ENCODE data around the gene TBXAS1.
A peak's percentile ranks its signal among the peaks of the same experiment; 100 is the strongest.

TBXAS1 gene

GRCh38 chr7:140050100-140050499 lies 221.0 kb downstream of the TBXAS1 start:
- DNase-seq (ENCODE audit: low read depth): no peak

- DNase-seq (ENCODE audit: low read depth): no peak
Observed at GRCh38 chr7:140051820-140052219, 222.8 kb downstream of the TBXAS1 start.

DNA sequence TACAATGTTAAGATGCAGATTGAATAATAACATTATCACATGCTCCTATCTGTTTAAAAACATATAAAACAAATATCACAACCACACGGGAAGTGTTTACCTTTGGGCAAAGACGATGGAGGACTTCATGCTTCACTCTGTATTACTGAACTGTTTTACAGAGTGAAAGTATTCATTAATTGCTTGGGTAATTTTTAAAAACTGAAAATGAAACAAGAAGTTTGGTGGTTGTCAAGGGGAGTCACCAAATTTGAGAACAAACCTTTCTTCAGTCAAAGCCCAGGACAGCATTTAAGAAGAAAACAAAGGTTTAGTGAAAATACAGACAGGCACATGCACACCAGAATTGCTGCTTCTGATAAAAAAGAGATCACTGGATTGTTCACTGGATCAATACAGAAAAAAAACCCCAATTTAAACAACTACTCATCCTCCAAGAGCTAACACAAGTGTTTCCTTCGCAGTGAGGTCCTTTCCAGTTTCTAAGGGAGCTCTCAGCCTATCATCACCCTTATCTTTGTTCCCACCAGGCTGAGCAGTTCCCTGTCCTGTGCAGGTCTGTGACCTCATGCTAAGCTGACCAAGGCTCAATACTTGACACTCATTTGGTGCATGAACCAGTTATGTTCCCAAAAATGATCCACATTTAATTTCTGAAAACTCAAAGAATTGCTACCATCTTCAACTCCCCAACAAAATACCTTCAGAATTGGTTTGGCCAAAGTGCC lies 224.9 kb downstream of the TBXAS1 start:
- DNase-seq (ENCODE audit: low read depth): no peak

- no peak for DNase-seq (ENCODE audit: low read depth)
Observed at GRCh38 chr7:140054751-140055150, 225.7 kb downstream of the TBXAS1 start.

GRCh38 chr7:140055833-140056232 lies 226.8 kb downstream of the TBXAS1 start:
- no peak for DNase-seq (ENCODE audit: low read depth)

- DNase-seq (ENCODE audit: low read depth): no peak
Observed at GRCh38 chr7:140056431-140057142, 227.5 kb downstream of the TBXAS1 start.

DNA sequence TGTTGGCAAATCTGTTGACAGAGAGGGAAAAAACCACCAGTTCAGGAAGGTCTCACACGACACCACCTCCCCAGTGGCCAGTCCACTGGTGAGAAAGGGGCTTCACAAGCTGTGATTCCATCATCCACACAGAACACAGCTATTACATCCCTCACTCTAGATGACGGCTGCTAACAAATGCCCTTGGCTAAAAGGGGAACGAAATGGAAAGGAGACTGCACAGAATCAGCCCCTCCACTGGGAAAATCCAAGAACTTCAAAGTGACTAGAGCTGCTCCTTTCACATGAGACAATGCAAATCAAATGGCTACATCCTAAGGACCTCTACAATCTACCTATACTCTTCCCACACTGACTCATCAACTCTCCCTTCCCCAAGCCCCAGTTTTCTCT lies 228.1 kb downstream of the TBXAS1 start:
- DNase-seq (ENCODE audit: low read depth): no peak

GRCh38 chr7:140058517-140058916 lies 229.5 kb downstream of the TBXAS1 start:
- no peak for DNase-seq (ENCODE audit: low read depth)

DNA sequence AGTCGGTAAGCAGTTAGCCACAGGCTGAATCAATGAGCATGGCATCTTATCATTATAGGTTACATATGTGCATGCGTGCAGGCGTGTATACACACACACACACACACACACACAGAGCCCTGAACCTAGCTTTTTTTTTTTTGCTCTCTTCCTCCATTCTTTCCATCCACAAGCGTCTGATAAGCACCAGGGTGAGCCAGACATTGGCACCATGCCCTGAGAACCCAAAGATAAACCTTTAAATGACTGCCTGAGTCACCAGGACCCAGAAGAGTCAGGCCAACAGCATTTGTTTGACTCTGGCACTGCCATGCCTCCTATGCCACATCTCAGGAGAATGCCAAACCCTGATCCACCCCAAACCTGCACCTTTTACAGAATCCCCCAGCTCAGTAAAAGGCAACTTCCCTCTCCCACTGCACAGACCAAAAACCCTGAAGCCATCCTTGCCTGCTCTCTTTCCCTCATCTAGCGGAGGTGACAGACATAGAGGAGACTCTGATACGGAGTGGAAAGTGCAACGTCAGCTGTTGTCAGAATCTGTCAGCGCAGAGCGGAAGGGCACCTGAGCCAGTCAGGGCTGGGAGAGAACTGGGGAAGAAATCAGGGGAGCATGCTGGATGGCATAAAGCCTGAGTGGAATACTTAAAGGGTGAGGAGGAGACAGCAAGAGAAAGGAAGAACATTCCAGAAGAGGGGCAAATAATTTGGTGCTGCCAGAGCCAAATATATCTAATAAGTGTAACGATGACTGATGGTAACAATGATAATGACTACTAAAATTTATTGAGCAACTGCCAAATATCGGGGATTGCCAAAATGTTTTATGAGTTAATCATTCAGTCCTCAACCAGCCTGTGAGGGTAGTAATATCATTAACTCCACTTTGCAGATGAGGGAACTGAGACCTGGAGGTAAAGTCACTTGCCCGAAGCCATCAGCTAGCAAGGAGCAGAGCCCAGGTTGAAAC lies 230.5 kb downstream of the TBXAS1 start:
- no peak for DNase-seq (ENCODE audit: low read depth)

DNA sequence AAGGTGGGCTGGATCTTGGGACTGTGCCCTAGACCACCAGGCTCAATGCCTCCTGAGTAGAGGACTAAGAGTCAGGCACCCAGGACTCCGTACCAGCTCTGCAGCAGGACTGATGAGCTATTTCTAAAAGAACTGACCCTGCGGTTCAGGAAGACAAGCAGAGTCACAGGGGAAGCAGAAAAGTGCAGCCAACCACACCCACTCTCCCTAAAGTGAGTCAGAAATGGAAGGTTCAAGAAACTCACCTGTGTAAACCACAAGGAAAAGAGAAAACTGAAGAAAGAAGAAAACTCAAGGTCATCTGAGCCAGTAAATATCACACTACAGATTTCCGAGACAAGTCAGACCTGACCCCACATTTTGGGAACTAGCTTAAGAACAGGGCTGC lies 231.2 kb downstream of the TBXAS1 start:
- no peak for DNase-seq (ENCODE audit: low read depth)

- no peak for DNase-seq (ENCODE audit: low read depth)
Observed at GRCh38 chr7:140060788-140061606, 231.9 kb downstream of the TBXAS1 start.

DNA sequence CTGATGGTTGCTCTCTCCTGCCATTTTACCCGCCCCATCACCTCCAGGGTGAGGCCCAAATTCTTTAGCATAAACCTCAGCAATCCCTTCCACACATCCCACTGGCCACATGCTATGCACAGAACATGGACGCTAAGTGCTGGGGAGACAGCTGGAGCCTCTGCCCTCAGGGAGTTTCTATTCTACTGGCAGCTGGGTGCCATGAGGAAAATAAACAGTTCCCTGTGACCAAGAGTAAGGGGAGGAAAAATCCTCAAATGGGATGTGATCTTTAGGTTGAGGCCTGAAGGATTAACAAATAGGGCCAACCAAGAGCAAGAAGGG lies 232.5 kb downstream of the TBXAS1 start:
- no peak for DNase-seq (ENCODE audit: low read depth)

DNA sequence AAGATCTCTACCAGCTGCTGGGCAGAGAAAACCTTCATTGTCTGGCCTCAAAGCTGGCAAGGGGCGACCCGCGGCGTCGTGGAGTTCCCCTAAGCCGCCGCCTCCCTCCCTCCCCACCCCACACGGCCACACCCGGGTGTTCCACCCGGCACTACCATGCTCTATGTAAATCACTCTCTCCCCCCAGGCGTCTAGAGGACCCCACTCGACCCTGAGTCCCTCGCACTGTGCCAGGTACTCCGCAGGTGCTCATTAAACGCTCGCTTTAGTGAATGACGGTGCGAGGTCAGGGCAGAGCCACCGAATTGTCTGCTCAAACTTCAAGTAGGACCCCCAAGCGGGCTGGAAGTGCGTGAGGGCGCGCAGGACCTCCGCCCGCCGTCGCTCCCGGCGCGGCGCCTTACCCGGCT lies 233.1 kb downstream of the TBXAS1 start:
- DNase-seq (ENCODE audit: low read depth): no peak

DNA sequence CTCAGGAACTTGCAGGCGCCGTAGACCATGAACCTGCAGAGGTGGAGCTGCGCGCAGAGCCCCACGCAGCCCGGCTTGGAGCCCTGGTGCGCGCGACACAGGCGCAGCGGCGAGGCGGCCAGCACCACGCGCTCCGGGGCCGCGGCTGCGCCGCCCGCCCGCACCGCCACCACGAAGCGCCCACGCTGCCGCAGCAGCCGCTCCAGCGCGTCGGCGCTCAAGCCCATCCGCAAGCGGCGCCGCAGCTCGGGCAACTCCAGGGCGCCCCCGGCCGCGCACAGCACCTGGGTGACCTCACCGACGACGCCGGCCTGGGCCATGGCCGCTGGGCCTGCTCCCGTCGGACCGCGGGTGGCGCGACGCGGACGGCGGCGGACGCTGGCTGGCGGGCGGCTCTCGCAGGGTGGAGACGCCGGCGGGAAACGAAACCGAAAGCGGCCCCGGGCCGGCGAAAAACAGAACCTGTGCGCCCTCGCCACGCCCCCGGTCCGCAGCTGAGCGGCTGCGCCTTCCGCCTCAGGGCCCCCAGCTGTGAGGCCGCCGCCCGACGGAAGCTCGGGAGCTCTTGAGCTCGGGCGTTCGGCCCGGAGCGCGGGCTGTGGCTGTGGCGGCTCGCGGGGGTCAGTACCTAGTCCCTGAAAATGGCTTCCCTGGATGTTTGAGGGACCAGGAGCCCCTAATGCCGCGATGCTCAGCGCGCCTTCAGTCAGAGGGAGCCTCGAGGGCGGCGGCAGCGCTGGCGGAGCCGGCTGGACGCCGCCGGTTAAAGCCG lies 233.7 kb downstream of the TBXAS1 start, which contains the start of gene PARP12:
PARP12 (minus strand) TSS at position 424 of the 772 bp plus-strand sequence; CDS start at position 320, 104 bp downstream.
- DNase-seq (ENCODE audit: low read depth): peak; percentile 55

DNA sequence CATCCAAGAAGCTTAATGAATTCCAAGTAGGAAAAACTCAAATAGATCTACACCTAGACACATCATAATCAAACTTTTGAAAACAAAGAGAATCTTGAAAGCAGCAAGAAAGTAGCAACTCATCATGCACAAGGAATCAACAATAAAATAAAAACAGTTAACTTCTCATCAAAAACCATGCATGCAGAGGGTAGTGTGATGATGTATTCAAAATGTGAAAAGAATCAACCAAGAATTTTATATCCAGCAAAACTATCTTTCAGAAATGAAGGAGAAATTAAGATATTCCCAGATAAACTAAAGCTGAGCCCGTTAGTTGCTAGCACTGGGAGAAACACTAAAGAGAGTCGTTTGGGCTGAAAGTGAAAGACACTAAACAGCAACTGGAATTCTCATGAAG lies 238.0 kb downstream of the TBXAS1 start:
- DNase-seq (ENCODE audit: low read depth): no peak

DNA sequence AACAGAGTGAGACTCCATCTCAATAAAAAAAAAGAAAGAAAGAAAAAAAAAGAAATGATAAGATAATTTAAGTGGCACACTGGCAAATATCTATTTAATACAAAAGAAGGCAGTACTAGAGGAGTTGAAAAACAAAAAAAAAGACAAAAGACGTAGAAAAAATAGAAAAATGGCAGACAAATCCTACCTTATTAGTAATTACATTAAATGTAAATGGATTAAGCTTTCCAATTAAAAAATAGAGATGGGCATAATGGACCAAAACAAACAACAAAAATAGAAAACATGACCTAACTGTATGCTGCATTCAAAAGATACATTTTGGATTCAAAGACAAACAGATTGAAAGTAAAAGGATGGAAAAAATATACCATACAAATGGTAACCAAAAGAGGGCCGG lies 239.0 kb downstream of the TBXAS1 start:
- DNase-seq (ENCODE audit: low read depth): no peak

DNA sequence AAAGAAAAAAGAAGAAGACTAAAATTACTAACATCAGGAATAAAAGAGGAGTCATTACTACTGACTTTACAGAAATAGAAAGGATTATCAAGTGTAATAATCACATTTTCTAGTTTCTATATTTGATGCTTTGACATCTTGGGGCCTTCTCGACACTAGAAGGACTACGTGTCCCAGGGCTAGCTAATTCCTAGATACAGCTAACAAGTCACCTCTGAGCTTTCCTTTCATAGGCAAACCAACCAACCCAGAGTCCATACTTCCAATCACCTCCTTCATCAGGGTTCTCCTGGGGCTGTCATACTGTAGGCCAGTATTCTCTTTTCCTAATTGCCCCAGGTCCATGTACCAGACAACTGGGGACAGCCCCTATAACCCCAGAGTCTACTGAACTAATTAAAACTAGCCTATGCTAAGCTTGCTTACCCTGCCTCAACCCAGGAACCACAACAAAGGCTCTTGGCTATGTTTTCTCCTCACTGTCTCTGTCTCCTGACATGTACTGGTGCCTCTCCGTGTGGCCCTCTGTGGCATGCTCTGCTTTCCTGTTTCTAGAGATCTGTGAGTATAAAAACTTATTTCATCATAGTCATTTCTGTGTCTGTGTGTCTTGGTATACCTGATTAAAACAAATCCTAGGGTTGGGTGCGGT lies 240.4 kb downstream of the TBXAS1 start:
- DNase-seq (ENCODE audit: low read depth): no peak

All from CMK (cell line).